Muscle of leg (tissue), 11 donors: ENCODE results near the gene BIRC7. TPM values are rescaled to one million over a fixed set of nuclear protein-coding genes. Genes with fewer than 3 reads are reported as not detected.

Experiments
- DNase-seq: peaks from one replicate; pipeline ENCODE4 v3.0.0; 2013
- H3K27ac ChIP-seq: one replicate; pipeline ENCODE4 v1.5.1; 2013; ENCODE audit warnings: mild to moderate bottlenecking, low read length, control low read depth
- H3K27me3 ChIP-seq: one replicate; pipeline ENCODE4 v1.6.1; 2013; ENCODE audit warnings: low read length; ENCODE audit not compliant: control insufficient read depth, insufficient read depth
- H3K36me3 ChIP-seq: one replicate; pipeline ENCODE4 v1.6.1; 2013; ENCODE audit warnings: low read length; ENCODE audit not compliant: control insufficient read depth, insufficient read depth
- H3K4me1 ChIP-seq: one replicate; pipeline ENCODE4 v1.6.1; 2013; ENCODE audit warnings: low read length; ENCODE audit not compliant: control insufficient read depth, insufficient read depth
- H3K4me3 ChIP-seq: one replicate; pipeline ENCODE4 v1.5.1; 2013; ENCODE audit warnings: low read length, control low read depth
- H3K9me3 ChIP-seq: replicated peaks from 2 replicates; pipeline ENCODE4 v1.6.1; 2013; ENCODE audit warnings: low read depth, low read length; ENCODE audit not compliant: control insufficient read depth
- WGBS: methylation state at CpG from one replicate; pipeline ENCODE4 v1.1.5; 2013; ENCODE audit warnings: missing lambda C conversion rate; ENCODE audit not compliant: insufficient coverage; 5-methylcytosine and 5-hydroxymethylcytosine counted together
- polyA plus RNA-seq, 8 donors: library from polyadenylated mRNA; unstranded; fragments of 120-200 nt; gene quantifications; one replicate each; pipeline versions ENCODE4 v1.2.1 to v1.2.3, GENCODE V29; 2013; ENCODE audit warnings: inconsistent platforms in 1 of 8, low replicate concordance in 1 of 8; ENCODE audit not compliant: insufficient read length in 8 of 8, insufficient read depth in 1 of 8
- total RNA-seq: library from RNA; stranded (reverse); fragments of 120-200 nt; gene quantifications from one replicate; pipeline ENCODE4 v1.2.4, GENCODE V29; 2013

Gene BIRC7
- total and polyA plus RNA-seq, 9 donors: 0.13 to 0.61 (median 0.22) TPM; not detected in 4

DNA sequence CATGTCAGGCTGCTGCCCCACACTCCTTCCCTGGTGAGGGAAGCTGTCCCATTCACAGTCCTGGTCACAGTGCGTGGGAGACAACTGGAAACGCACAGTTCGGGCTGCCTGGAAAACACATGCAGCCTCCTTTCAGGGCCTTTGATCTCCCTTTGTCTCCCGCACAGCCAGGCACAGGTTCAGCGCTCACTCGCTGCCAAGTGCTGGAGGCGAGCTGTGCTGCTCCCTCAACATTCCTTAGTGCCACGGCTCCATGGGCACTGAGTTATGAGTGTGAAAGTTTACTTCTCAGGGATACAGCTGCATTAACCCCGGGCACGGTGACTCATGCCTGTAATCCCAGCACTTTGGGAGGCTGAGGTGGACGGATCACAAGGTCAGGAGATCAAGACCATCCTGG, 28.8 kb upstream of the BIRC7 start:
- WGBS: 87% methylated on average over 6 of the region's 11 CpGs

DNA sequence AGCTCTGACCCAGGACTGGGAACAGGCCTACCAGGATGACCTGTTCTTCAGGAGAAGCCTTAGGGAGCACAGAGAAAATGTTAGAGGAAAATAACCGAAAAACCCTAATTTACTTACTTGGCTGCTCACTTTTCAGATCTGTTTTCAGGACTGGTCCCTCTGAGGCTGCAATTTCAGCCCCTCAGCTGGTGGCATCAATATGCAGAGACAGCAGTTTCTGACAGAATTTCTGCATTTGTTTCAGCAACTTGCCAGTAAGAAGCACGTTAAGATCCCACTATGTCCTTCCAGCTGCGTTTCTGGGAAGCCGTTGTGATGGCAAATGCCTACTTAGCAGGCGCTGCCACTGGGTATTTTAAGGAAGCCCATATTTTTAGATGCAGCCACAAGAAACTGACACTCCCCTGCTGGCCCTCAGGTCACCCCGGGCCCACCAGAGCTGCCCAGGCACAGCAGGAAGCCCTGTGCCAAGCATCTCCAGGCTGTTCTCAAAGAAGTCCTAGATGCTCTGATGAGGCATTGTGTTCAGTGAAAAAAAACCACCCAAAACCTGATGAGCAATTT, 27.3 kb upstream of the BIRC7 start:
- H3K4me1 ChIP-seq: no peaks in the 10 kb centered on the region
- peaks cover 85% of the 10 kb centered on the region for H3K36me3 ChIP-seq
- H3K4me3 ChIP-seq: no peak overlapping the region
- no peaks in the 10 kb centered on the region for H3K27me3 ChIP-seq
- 79% methylated on average over 6 of the region's 6 CpGs for WGBS
- no peak overlapping the region for H3K27ac ChIP-seq
- peak; percentile 59 for DNase-seq
- H3K9me3 ChIP-seq: no peaks in the 10 kb centered on the region

More for the DNA sequence above, 28.8 kb upstream of the BIRC7 start:
- Histone ChIP-seq H3K27me3 (no peaks in the 10 kb centered on the region), H3K36me3 (peaks cover 85% of the 10 kb centered on the region), H3K4me1 (no peaks in the 10 kb centered on the region), H3K9me3 (no peaks in the 10 kb centered on the region), H3K4me3 (no peak overlapping the region), H3K27ac (no peak overlapping the region)
- DNase-seq: no peak

DNA sequence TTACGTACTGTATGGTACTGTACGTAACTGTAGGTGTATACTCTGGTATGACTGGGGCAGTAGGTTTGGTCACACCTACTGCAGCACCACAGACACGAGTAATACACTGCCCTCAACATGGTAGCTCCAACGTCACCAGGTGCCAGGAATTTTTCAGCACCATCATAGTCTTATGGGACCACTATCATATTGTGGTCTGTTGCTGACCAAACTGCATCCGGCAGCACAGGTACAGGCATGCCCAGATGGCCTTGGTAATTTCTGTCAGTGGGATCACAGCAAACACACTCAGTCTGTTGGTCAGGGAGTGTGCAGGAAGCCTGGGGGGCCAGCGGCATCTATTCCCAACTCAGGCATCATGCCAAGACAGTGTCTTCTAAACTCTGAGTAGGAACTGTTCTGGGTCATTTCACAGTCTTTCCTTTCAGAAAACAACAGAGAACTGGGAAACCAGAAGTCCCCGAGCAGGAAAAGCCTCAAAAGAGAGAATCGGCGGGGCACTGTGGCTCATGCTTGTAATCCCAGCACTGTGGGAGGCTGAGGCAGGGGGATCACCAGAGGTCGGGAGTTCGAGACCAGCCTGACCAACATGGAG, 25.6 kb upstream of the BIRC7 start:
- DNase-seq: no peak
- 72% methylated on average over 6 of the region's 11 CpGs for WGBS
- no peak overlapping the region for H3K27ac ChIP-seq
- H3K36me3 ChIP-seq: peaks cover 77% of the 10 kb centered on the region
- no peaks in the 10 kb centered on the region for H3K9me3 ChIP-seq
- H3K4me1 ChIP-seq: peaks cover 7% of the 10 kb centered on the region
- no peak overlapping the region for H3K4me3 ChIP-seq
- H3K27me3 ChIP-seq: no peaks in the 10 kb centered on the region

DNA sequence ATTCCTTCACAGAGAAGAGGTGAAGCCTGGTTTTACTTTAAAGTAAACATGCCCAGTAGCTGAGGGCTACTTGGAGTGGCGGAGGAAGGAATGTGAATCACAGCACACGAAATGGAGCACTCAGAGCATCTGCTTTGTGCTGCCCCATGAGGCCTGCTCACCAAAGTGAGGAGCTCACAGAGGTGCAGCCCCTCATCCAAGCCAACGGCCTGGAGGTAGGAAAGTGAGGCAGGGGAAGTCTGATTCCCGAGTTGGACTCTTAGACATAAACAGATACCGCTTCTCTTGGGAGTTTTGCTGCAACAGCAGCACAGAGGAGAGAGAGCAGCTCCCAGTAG, 23.3 kb upstream of the BIRC7 start:
- Histone ChIP-seq H3K27me3 (no peaks in the 10 kb centered on the region), H3K27ac (no peak overlapping the region), H3K36me3 (peaks cover 58% of the 10 kb centered on the region), H3K9me3 (no peaks in the 10 kb centered on the region), H3K4me1 (peaks cover 17% of the 10 kb centered on the region), H3K4me3 (no peak overlapping the region)
- 57% methylated on average over 2 of the region's 5 CpGs for WGBS
- DNase-seq: no peak

DNA sequence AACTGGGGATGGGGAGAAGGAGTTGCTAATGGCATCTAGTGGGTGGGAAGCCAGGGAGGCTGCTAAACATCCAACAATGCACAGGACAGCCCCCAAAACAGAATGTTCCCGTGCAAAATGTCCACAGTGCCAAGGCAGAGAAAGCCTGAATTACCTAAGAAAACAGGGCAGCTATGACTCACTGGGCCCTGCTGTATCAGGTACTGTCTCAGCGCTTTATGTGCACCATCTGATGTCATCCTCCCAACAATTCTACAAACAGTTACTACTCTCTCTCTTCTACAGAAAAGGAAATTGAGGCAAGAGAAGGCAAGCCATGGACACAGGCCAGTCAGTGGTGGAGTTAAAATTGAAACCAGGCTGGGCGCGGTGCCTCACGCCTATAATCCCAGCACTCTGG, 22.9 kb upstream of the BIRC7 start:
- Histone ChIP-seq H3K9me3 (no peaks in the 10 kb centered on the region), H3K36me3 (peaks cover 54% of the 10 kb centered on the region), H3K27me3 (no peaks in the 10 kb centered on the region), H3K27ac (no peak overlapping the region), H3K4me3 (no peak overlapping the region), H3K4me1 (peaks cover 17% of the 10 kb centered on the region)
- no peak for DNase-seq
- WGBS: 85% methylated on average over 3 of the region's 5 CpGs

DNA sequence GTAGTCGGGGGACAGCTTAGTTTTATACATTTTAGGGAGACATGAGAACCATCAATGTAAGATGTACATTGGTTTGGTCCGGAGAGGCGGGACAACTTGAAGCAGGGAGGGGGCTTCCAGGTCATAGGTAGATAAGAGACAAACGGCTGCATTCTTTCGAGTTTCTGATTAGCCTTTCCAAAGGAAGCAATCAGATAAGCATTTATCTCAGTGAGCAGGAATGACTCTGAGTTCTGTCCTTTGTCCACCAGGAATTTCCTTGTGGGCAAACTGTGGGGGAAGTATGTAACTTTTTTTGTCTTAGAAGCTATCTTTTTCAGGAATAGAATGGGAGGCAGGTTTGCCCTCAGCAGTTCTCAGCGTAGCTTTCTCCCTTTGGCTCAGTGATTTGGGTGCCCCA, 21.2 kb upstream of the BIRC7 start:
- Histone ChIP-seq H3K9me3 (no peaks in the 10 kb centered on the region), H3K4me3 (no peak overlapping the region), H3K27ac (no peak overlapping the region), H3K4me1 (peaks cover 17% of the 10 kb centered on the region), H3K36me3 (peaks cover 46% of the 10 kb centered on the region), H3K27me3 (no peaks in the 10 kb centered on the region)
- 100% methylated on average over 3 of the region's 6 CpGs for WGBS
- DNase-seq: no peak

DNA sequence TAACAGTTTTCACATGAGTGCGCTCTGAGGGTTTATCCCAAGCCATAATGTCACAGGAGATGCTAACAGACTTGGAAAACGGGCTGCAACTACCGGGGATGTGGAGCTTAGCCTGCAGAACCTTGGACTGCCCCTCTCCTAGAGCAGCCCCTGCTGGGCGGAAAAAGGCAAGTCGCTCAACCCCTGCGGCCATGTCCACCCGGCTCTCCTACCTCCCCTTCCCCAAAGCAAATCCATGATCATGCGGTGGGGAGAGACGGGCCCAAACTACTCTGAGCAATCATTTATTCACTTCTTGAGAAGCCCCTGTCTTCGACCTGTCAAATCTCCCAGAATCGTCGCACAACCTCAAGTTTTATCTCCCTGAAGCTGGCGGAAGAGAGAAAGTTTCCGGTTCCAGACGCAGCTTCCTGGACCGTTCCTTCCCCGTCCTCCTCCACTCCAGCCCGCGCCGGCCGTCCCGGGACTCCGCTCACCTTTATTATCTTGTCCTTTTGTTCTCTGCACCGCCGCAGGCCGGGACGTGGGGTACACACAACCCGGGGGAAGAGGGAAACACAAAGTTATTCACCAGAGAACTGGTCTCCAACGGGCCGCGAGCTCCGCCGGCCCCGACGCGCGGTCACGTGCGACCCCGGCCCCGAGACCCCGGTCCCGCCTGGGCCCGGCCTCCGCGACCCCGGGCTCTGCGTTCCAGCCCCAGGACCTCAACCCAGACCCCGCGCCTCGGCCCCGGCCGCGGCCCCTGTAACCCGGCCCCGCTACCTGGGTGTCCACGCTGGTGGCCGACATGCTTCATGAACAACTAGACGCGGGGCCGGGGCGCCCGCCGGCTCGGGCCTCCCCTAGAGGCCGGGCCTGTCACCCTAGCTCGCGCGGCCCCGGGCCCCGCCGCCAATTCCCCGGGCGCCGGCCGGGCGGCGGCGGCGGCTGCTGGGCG, 20.3 kb upstream of the BIRC7 start:
- no peaks in the 10 kb centered on the region for H3K27me3 ChIP-seq
- peak overlapping the region; percentile 76 for H3K27ac ChIP-seq
- peak overlapping the region; percentile 72 for H3K4me3 ChIP-seq
- H3K4me1 ChIP-seq: peaks cover 17% of the 10 kb centered on the region
- WGBS: 2% methylated on average over 80 of the region's 81 CpGs
- peak; percentile 39 for DNase-seq
- no peaks in the 10 kb centered on the region for H3K9me3 ChIP-seq
- peaks cover 38% of the 10 kb centered on the region for H3K36me3 ChIP-seq

DNA sequence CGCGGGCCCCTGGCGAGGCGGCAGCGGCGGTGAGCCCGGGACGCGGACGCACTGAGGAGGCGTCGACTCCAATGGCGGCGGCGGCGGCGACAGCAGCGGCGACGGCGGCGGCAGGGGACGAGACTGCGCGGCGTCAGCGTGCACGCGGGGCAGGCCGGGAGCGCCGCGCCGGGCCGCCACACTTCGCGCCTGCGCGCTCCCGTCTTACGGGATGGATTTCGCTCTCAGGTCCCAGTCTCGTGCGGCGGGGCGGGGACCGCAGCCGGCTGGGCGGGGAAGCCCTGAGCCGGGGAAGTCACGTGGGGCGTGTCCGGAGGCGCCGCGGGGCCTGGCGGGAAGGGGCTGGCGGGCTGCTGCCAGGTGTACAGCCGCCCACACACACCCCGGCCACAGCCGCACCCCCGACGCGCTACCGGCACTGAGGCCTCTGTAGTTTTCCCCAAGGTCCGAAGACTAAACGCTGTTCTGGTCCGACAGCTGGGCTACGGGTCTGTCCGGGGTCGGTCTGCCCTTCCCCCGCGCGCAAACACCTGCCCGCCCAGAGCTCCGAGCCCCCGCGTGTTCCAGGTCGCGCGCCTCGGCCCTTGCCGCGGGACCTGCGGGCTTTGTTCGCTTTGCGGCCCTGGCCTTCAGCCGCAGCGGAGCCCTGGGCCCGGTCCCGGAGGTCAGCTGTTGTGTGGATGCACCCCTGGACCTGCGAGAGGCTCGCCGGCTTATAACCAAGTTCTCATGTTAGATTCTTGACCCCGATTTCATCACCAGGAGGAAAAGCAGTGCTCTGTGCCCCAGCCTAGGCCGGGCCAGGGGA, 19.5 kb upstream of the BIRC7 start, which contains the start of gene YTHDF1:
TSS of gene YTHDF1 (minus strand) at position 91 of the 808 bp plus-strand sequence. CDS start 239 bp downstream, outside the sequence.
- Histone ChIP-seq H3K36me3 (peaks cover 30% of the 10 kb centered on the region), H3K4me1 (peaks cover 17% of the 10 kb centered on the region), H3K9me3 (no peaks in the 10 kb centered on the region), H3K4me3 (peak within 1 kb of the TSS; percentile 73), H3K27ac (peak within 1 kb of the TSS; percentile 89), H3K27me3 (peaks cover 2% of the 10 kb centered on the region)
- WGBS: under 1% methylated on average over 95 of the region's 96 CpGs
- DNase-seq: peak; percentile 99

DNA sequence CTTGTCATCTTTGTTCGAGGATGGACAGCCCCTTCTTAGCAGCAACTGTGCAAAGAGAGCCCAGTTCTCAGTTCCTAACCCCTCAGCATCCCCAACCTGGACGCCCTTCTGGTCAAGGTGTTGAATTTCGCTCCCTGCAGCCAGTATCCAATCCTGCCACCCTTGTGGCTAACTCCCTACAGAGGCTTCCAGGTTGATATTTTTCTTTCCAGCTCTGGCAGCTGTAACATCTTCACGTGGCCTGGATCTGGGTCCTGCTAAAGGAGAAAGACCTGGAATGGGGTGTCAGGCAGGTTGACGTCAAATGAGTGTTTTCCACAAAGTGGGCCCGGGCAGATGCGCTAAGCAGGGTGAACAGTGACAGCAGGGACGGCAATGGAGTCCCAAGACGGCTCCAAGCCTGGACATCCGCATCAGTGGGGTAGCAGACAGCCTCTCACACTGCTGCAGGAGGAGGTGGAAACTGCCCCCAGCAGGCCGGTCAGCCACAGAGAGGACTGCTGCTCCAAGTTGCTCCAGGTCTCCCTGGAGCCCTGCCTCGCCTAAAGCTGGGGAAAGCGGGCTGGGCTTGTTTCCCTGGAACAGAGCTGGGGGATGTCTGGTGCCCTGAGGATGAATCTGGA, 18.7 kb upstream of the BIRC7 start:
- H3K27me3 ChIP-seq: peaks cover 2% of the 10 kb centered on the region
- peak overlapping the region; percentile 73 for H3K4me3 ChIP-seq
- H3K36me3 ChIP-seq: peaks cover 24% of the 10 kb centered on the region
- H3K9me3 ChIP-seq: no peaks in the 10 kb centered on the region
- peaks cover 17% of the 10 kb centered on the region for H3K4me1 ChIP-seq
- WGBS: 64% methylated on average over 13 of the region's 13 CpGs
- peak overlapping the region; percentile 89 for H3K27ac ChIP-seq
- no peak for DNase-seq
